ENCODE data around the gene SERP2.

Gene SERP2

DNA sequence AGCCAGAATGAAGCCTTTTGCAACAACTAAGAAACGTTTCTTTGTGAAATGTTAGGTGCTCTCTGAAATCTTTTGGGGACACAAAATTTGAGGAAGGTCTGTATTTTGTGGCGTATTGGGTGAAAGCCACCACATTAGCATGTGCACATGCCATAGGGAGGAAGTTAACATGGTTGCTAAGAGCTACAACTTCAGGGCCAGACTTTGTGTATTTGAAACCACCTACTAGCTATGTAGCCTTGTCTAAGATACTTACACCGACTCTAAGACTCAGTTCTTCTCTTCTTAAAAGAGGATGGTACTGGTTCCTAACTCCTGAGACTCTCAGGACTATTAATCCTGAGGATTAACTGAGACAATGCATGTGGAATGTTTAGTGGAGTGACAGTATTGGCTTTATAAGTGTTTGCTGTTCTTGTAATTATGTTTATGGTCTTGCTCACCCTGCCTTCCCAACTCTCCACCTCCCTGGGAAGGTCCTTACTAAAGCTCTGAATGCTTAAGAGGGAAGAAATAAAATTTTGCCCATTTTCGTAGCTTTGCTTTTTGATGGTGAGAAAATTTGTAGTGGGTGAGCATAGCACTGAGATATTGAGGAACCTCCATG, 15.5 kb downstream of the SERP2 start:
- DNase-seq = no peak

DNA sequence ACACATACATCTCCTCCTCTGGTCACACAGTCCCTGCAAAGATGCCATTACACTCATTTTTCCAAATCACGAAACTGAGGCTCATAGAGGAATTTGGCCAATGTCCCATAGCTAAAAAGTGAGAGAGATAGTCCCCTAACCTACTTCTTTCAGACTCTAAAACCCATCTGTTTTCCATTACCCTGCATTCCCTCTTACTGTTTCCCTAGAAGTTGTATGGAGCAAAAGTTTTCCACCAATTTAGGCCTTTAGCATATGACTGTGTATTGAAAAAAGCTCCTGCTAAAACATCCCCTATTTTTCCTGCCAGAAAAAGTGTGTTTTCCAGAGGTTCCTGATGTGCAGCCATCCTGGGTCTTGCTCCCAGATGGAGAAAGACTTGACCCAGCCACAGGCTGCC, 16.3 kb downstream of the SERP2 start:
- DNase-seq = no peak

DNA sequence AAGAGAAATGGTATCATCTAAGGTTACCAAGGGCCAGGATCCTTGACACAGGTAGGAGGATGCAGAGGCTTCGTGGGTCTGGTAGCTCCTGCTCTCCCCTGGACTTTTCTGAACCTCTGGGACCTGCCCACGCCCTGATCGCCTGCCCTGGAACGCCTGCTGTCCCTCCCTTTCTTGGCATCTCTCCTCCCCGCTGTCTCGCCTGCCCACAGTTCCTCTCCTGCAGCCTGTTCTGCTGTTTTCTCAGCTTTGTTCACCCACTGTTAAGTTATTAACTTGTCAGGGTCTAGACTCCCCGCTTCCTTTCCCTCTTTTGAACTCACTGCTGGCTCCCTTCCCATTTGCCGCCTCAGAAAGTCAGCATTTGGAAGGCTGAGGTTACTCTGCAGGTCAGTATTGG, 19.8 kb downstream of the SERP2 start:
- DNase-seq = no peak

DNA sequence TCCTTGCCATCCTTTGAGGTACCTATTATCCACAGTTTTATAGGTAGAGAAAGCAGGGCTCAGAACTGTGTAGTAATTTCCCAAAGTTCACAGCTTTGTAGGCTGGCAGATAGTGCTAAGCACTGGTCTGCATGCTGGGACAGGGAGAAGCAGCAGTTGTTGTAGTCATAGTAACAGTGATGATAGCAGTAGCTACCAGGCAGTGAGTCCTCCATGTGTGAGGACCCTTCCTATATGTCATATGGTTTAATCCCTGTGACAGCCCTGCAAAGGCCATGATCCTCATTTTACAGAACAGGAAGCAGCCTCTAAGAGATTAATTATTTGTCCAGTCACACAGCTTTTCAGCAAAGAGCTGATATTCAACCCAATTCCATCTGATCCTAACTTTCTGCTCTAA, 21.0 kb downstream of the SERP2 start:
- no peak for DNase-seq

DNA sequence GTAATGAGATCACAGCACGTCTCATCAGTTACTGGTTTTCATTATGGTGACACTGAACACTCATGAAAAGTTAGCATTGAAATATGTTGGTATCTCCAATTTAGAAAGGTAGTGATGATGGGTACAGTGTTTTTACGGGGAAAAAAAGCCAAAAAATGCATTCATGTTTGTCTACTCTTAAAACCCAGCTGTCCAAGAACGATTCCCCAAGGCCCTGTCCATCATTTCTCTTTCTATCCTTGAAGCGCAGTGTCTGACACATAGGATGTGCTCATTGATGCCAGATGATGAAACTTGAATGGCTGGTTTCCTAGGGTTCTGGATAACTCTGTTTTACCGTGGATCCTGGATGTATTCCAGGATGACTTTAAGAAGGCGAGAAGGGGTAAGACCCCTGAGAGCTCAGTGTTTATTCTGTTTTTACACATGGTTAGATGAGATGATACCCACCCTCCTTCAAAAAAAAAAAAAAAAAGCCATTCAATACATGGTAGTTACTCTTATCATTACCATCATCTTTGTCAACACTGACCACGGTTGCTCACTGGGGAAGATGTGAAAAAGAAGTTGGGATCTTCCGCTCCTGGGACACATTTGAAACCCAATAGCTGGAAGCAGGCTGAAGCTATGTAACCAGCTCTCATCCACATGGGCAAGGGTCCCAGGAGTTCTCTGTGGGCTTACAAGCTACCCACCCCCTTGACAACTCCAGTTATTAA, 22.5 kb downstream of the SERP2 start:
- no peak for DNase-seq

DNA sequence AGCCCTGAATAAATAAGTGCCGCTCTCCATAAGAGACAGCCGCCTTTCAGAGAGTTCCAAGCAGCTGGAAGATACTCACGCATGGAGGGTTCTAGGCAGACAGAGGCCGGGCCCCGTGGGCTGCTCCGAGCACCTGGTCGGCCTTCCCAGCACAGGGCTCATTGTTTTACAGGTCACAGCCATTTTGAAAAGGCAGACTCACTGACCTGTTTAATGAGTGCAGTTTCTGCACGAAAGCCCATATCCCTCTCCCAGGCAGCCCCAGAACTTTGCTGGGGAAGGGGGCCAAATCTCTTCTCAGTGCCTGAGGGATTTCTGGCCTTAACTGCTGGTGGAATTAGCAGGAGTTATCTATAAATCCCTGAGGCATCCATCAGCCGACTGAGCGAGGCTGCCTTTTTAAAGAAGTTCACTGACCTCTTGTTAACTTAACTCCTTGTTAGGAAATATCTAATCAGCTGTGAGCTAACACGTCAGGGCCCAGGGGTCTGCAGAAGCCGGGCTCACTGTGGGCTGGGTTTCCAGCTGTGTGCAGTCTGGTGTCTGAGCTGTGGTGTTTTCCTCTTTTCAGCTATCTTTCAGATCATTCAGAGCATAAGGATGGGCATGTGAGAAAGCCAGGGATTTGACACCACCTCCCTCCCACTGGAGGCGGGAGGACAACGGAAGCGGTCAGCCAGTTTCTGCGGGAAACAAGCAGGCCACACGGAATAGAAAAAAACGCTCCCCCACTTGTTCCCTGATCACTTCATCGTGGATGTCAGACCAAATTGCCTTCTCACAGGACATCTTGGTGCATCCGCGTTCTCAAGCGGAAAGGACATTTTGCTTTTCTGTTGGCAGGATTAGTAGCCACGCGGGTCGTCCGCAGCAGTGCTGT, 23.3 kb downstream of the SERP2 start:
- no peak for DNase-seq

DNA sequence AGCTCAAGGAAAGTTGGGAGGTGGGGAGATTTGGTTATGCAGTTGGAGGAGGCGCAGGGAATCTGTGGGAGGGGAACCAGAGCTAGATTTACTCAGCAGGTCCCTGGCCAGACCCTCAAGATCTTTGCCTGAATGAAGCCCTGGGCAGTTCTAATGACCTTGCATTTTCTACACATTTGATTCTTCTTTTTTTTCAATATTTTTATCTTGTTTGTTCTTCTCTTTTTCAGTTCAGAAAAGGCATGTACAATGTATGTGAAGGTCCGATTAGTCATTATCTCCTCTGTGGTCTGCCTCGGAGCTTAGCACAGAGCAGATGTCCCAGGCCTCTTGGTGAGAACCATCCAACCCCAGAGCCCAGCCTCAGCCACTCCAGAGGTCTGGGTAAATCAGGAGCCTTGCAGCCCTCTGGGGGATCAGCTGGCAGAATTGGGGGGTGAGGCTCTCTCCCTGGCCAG, 24.2 kb downstream of the SERP2 start:
- DNase-seq = no peak

DNA sequence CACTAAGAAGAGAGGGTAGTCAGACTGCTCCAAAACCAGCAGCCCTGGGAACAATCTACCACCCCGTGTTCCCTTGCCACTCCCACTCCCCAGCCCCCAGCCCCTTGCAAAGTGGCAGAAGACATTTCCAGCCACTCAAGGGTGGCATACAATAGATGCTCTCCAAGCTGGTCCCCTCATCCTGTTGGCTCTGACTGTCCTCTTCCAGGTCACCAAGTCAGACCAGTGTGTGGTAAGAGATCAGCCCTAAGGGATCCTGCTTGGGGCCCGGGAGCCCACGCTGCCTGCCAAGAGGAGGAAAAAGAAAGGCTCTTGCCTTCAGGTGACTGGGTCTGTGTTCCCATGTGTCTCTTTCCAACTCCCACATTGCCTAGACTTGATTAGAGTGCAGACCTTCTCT, 25.0 kb downstream of the SERP2 start:
- no peak for DNase-seq

DNA sequence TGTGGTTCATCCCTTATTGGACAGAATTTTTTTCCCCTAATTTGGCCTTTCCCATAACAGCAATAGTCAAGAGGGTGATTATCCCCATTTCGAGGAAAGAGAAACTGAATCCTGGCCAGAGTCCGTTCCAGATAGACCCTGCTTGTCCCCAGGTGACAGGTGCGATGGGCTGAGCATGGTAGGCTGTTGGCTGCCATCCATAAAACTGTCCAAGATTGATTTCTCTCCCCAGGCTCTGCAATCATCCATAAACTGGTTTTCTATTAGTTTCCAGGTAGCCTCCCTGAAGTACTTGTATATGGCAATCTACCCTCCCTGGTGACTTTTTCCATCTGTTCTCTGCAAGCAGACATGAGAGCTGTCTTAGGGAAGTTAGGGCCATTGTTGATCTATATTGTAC, 25.4 kb downstream of the SERP2 start:
- DNase-seq = no peak

DNA sequence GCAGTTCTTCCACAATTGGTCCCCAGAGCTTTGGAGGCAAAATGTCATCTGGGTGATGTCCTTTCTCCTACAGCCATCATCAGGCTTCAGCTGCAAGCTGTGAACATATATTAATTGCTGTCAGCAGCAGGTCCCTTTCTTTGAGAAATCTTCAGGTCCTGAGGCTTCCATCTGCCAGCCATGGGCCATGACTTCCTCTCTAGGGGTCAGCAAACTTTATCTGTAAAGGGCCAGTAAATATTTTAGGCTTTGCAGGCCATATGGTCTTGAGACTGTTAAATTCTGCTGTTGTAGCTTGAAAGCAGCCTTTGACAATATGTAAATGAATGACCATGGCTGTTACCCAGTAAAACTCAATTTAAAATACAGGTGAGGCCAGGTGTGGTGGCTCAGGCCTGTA, 27.1 kb downstream of the SERP2 start:
- DNase-seq = no peak

DNA sequence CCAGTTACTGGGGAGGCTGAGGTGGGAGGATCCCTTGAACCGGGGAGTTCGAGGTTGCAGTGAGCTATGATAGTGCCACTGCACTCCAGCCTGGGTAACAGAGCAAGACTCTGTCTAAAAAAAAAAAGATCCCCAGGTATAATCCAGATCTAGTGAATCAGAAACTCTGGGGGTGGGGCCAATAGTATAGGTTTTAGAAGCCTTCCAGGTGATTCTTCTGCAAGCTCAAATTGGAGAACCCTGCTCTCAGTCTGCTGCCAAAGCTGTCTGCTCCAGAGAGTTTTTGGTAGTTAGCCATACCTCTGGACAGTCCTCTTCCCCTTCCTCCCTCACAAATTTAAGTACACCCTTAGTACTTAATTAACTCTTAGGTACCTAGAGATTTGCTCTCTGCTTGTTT, 28.0 kb downstream of the SERP2 start:
- no peak for DNase-seq

DNA sequence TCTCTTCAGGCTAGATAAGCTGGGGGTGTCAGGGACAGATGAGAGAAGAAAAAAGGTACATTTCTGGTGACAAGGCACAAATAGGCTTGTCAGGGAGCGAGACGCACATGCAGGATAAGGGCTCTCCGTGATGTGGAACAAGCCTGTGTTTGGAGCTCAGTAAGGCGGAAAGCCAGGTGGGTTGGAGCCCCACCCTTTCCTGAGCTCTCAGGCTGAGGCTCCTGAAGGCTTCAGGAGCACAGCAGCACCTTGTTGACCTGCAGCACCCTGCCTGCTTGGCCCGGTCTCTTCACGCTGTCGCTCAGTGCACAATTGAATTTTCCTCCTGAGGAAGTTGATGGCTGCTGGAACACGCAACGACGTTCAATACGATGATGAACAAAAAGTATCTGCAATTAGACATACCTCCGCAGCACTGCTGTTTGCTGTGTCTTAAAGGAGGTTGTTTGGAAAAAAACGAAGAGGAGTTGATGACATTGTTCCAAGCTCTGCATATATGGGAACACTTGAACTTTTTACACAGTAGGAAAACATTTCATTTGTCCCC, 29.3 kb downstream of the SERP2 start:
- no peak for DNase-seq

DNA sequence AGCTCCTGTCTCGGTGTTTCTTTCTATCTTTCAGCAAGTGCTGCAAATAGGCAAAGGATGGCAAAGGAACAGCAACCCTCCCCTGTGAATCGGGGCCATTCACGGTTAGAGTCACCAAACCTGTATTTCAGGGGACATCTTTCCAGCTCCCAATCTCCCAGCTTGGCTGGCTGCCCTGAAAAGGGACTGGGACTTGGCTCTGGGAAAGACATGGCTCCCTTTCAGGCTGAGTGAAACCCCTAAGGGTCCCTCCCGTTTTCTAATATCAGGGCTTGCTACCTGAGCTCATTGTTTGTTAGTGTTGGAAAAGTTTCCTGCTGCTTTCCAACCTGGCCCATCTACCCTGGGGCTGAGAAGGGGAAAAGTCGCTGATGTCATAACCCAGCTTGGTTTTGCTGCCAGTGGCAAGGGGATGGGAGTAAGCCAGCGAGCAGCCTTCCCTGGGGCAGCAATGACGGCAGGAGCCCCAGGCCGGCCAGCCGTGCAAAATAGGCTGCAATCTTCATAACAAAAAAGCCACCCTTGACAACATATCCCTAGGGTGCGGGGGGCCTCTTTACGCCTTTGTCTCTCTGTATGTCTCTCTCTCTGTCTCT, 29.9 kb downstream of the SERP2 start:
- DNase-seq = no peak

DNA sequence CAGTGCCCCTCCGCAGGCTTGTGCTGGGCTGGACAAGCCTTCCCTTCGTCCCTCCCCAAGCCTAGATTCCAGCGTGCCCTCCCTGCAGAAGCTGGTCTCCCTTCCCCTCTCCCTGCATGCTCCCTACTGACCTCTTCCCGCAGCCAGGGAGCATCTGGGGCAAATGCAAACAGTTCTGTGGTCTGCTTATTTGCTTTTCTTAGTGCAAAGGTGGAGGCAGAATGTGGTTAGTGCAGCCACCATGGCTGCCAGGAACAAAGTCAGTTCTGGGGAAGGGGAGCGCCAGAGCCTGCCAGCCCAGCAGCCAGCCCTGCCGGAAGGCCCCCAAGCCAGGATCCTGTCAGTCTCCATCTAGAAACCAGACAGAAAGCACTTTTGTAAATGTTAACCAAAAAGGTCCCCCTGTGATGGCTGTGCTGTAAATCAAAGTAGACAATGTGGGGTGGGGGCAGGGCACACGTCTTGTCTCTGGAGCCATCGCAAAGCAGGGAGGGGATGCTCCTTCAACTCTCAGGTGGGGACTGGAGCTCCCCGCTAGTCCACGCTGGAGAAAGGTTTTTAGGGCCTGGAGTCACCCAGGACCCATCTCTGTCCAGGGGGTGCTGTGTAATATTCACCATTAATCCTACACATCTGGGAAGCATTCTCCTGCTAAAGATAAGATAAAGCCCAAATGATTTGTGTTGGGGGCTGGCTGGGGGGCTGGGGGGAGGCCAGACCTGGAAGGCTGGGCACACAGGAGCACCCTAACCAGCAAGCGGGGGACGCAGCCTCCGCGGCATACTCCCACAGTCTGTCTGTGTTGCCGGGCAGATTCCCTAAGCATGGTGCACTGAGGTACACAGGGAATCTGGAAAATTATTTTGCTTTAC, 30.9 kb downstream of the SERP2 start:
- DNase-seq = no peak

DNA sequence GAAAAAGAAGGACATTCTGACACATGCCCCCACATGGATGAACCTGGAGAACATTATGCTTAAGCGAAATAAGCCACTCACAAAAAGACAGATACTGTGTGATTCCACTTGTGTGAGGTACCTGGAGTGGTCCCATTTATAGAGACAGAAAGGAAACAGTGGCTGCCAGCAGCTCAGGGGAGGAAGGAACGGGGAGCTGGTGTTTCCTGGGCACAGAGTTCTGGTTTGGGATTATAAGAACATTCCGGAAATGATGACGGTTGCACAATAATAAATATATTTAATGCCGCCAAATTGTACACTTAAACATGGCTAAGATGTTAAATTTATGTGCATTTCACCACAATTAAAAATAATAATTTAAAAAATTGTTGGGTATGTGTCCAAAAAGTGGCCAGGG, 33.0 kb downstream of the SERP2 start:
- no peak for DNase-seq

DNA sequence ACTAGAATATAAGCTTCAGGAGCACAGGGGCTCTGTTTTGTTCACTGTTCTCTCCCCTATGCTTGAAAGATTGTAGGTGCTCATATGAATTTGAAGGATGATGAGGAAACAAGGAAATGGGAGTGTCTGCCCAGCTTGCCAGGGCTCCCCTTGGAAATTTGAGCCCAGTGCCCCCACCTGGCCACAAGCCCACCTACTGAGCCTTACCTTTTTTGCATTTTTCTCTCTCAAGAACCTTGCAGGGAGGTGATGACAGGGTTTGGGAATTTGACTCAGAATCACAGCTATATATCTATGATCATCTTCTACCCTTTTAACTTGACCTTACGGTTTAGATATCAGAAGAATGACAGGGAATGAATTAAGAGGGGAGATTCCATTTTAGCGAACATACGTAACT, 33.8 kb downstream of the SERP2 start:
- no peak for DNase-seq

DNA sequence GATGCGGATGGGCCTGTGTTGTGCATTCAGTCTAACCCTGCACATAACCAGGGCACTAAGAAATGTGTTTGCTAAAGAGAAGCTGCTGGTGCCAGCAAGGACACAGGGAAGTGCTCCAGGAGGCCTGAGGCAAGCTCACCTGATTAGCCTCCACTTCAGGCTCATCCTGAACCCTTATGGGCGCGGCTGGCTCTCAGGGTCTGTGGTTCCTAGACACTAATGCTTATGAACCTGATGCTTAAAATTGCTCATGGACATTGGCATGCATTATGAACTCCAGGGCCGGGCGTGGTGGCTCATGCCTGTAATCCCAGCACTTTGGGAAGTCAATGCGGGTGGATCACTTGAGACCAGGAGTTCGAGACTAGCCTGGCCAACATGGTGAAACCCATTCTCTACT, 34.3 kb downstream of the SERP2 start:
- DNase-seq = no peak

DNA sequence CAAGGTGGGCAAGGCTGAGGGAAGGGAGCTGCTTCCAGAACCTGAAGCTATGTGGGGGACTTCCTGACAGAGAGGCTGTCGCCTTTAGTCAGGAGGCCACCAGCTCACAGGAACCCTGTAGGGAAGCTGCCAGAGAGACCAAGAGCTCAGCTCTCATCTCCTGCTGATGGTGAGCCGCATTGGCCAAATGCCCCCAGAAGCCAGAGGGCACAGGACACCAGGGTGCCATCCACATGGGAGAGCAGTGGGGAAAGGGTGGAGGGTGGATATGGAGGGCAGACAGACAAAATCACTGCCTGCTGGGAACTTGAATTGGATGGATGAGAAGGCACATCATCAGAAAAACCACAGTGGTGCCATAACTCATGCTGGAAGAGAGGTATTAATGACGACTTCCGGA, 36.0 kb downstream of the SERP2 start:
- DNase-seq = no peak

DNA sequence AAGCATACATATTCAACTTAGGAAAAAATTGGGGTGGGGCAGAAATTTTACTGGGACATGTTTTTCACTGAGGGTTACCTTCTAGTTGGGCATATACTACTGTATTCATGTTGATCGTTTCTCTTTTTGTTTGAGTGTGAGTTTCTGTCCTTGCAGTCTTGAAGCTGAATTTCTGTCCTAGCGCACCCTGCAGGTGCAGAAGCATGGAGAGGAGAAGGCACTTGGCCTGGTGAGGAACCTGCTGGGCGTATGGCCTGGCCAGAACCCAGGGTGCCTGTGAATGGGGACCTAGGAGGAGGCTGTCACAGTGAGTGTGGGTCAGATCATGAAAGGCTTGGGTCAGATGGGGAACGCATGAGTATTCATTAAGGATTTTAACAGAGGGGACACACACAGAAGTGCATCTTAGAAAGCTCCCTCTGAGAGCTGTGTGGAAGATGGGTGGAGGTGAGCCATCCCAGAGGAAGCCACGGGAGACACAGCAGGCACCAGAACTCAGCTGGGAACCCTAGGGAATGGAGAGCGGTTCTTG, 36.8 kb downstream of the SERP2 start:
- no peak for DNase-seq

DNA sequence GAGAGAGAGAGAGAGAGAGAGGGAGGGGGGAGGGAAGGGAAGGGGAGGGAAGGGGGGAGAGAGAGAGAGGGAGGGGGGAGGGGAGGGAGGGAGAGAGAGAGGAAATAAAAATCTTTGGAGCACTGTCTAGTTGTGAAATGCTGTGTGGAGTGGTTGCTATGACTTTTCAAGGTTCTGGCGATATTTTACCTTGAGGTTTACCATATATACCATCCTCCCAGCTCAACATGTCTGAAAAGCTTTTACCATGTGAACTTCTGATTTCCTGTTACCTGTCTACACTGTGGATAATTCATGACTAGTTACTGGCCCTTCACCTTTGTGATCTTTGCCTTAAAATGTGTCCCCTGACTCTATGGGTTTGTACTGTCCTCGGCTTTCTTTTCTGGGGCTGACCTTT, 38.2 kb downstream of the SERP2 start:
- DNase-seq = no peak

DNA sequence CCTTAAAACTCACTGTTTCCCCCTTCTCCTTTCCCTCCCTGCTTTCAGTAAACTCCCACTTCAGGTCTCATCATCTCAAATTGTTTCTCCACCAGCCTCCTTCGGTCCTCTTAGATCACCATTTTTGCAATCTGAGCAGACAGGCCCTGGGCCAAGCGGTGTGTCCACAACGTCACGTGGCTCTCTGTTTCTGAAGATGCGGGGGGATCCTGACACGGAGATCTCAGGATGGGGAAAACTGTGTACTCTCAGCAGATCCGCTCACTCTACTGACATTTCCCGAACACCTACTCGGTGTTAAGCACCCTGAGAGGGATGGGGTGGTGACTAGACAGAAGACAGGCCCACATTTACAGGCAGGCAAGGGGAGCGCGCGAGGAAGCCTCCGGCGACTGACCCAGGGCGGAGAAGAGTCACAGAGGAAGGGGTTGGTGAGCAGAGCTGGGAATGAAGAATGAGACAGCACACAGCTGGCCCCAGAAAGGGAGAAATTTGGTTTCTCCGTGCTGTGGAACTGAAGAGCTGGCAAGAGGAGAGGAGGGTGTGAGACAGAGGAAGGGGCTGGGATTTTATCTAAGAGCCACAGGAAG, 38.8 kb downstream of the SERP2 start:
- DNase-seq = no peak

DNA sequence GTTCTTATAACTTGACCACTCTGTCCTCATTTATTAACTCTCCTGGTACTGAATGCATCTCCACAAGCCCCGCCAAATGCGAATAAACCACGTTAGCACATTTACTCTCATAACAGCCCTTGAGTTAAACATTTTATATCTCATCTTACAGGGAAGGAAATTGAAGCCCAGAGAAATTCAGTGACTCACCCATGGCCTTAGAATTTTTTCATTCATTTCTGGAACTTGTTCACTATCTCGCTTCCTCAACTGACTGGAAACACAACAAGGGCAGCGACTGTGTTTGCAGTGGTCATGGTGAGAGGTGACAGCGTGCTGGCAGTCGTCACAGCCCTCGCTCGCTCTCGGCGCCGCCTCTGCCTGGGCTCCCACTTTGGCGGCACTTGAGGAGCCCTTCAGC, 39.5 kb downstream of the SERP2 start:
- DNase-seq = no peak

All from stimulated activated CD4-positive, alpha-beta T cell treated with anti-CD3 and anti-CD28 coated beads, Interleukin-12 subunit alpha, Interleukin-12 subunit beta, amount 100 ng/mL, for 4 hours (primary cell).